Right lobe of liver (tissue), 6 donors: ENCODE data around the gene ESPL1. TPM values are rescaled to one million over a fixed set of nuclear protein-coding genes. Genes with fewer than 3 reads are reported as not detected.

ENCODE experiments used
- ATAC-seq, 4 donors: fragments of 200-7000 bp; cut with Tn5 transposase; one replicate each; pipeline ENCODE4 v1.9.1; 2020; ENCODE audit warnings: mild to moderate bottlenecking in 4 of 4, moderate library complexity in 4 of 4
- DNase-seq, 3 donors: peaks; one replicate each; pipeline ENCODE4 v3.0.0-alpha.2; 2020
- H3K27ac ChIP-seq, 3 donors: fragments of 200-600 bp; one replicate each; pipeline ENCODE4 v1.8.0; 2022
- H3K27me3 ChIP-seq, 2 donors: fragments of 200-600 bp; one replicate each; pipeline ENCODE4 v1.8.0; 2022
- H3K36me3 ChIP-seq, 4 donors: fragments of 200-600 bp; sonication (generic) in 1 of 4; one replicate each; pipeline versions ENCODE4 v1.5.1 to v1.8.0; 2017 to 2022; ENCODE audit warnings: control low read depth in 1 of 4
- H3K4me1 ChIP-seq, 4 donors: fragments of 200-600 bp; sonication (generic) in 1 of 4; one replicate each; pipeline versions ENCODE4 v1.5.1 to v1.8.0; 2017 to 2022; ENCODE audit warnings: control low read depth in 1 of 4
- H3K4me3 ChIP-seq, 3 donors: fragments of 200-600 bp; one replicate each; pipeline ENCODE4 v1.8.0; 2022
- H3K9me3 ChIP-seq, 4 donors: fragments of 200-600 bp; sonication (generic) in 1 of 4; one replicate each; pipeline versions ENCODE4 v1.5.1 to v1.8.0; 2017 to 2022; ENCODE audit warnings: control low read depth in 1 of 4
- POLR2A ChIP-seq: fragments of 450-650 bp; IDR thresholded peaks from one replicate; pipeline ENCODE4 v1.6.1; 2017; ENCODE audit warnings: antibody characterized with exemption, mild to moderate bottlenecking
- WGBS: methylation state at CpG from one replicate; pipeline ENCODE4 v1.1.6; 2018; ENCODE audit warnings: low coverage, low lambda C conversion rate; ENCODE audit not compliant: insufficient coverage; ENCODE audit errors: missing lambda C conversion rate; 5-methylcytosine and 5-hydroxymethylcytosine counted together
- intact Hi-C, 2 donors: fragments of 100-400 bp; cut with DNase I; formaldehyde crosslinking; loops; one replicate each; pipeline versions ENCODE4 v1.11.2 to v1.14.1; 2022
- total RNA-seq, 6 experiments: library from RNA; depleted of rRNA in 2 of 6; stranded (reverse); fragments of >200 nt in 2 of 6; fragmentation: NEBNext Ultra II Directional in 3 of 6; extraction: Animal tissue kit (Norgen Biotek cat#: 25700) in 3 of 6; gene quantifications; one replicate each; pipeline versions ENCODE4 v1.1.0 to v1.2.4, GENCODE V29; 2016 to 2023
- TF ChIP-seq, protein P1 (sequence below), 4 donors: fragments of 200-600 bp in 3 of 4; fragments of 450-650 bp in 1 of 4; IDR thresholded peaks; one replicate each; pipeline versions ENCODE4 v1.5.1 to v1.8.0; 2016 to 2022; ENCODE audit warnings: antibody characterized with exemption in 4 of 4, mild to moderate bottlenecking in 2 of 4
- donor health status: DM: no; HTN: yes; CAD: no.
- donor health status: DM: no; HTN: no; CAD: no.
- donor health status: DM: no; HTN: no; CAD: no.
- donor health status: DM: no; HTN: yes; CAD: no.
- donor health status: DM: no; HTN: yes; CAD: no.

ESPL1 gene
- total RNA-seq, 6 experiments from 2014 or later = 0.04 to 15.0 (median 4.5) TPM

DNA sequence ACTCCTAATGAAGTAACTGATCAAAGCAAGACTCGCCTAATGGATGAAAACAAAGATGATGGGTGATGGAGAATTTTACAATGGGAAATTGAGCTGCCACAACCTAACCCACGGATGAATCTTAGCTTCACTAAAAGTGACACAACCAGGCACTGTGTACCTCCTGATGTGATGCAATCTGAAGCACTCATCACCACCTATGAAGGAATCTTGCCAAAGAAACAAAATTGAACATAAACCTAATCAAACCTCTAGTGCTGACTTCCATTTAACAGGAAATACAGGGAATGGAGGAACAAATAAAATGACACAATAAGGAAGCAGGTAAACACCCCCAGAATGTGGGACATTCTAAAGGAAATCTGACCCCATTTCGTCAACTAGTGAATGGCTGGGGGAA is 22.8 kb upstream of the ESPL1 start:
- no peak for TF ChIP-seq POLR2A
- TF ChIP-seq, protein P1, sequence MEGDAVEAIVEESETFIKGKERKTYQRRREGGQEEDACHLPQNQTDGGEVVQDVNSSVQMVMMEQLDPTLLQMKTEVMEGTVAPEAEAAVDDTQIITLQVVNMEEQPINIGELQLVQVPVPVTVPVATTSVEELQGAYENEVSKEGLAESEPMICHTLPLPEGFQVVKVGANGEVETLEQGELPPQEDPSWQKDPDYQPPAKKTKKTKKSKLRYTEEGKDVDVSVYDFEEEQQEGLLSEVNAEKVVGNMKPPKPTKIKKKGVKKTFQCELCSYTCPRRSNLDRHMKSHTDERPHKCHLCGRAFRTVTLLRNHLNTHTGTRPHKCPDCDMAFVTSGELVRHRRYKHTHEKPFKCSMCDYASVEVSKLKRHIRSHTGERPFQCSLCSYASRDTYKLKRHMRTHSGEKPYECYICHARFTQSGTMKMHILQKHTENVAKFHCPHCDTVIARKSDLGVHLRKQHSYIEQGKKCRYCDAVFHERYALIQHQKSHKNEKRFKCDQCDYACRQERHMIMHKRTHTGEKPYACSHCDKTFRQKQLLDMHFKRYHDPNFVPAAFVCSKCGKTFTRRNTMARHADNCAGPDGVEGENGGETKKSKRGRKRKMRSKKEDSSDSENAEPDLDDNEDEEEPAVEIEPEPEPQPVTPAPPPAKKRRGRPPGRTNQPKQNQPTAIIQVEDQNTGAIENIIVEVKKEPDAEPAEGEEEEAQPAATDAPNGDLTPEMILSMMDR (IDR thresholded peaks at IDR 0.05) = no peak
- Histone ChIP-seq H3K4me3 (no peak overlapping the region), H3K9me3 (no peaks in the 10 kb centered on the region), H3K36me3 (no peaks in the 10 kb centered on the region), H3K4me1 (peaks cover 0 to 6% (median 0%) of the 10 kb centered on the region in 4 donors), H3K27ac (no peak overlapping the region), H3K27me3 (no peaks in the 10 kb centered on the region)
- intact Hi-C loops = no loop called here
- 53% methylated on average over 3 of the region's 3 CpGs for WGBS
- DNase-seq (no peak), ATAC-seq (no peak)

DNA sequence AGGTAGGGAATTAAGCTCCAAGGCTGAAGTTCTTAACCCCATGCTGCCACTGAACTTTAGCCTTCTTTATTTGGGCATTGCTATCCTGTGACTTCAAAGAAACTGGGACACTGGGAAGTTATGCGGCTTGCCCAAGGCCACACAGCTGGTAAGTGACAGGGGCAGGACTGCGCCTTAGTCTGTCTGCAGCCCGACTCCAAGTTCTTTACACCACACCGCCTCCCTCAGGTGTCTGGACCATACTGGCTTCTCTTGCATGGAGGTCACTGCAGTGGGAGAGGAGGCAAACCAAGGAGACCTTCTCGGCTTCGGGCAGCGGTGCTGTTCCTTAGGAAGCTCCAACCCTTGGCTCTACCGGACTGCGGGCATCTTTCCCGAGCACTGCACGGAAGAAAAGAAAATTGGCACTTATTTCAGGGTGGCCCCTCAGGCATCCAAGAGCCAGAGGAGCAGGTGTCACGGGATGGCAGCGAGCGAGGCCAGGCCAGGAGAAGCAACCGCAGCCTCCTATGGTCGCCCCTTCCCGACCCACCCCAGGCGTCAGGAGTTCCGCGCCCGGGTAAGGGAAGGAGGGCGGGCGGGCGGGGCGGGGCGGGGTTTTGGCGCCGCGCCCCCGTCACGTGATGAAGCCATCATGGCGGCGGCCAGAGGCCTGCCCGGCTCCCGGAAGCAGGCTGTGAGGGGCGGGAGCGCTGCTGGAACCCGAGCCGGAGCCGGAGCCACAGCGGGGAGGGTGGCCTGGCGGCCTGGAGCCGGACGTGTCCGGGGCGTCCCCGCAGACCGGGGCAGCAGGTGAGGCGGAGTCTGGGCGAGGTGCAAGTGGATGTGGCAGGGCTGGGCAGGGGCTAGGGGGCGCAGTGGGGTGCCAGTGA is 16.4 kb upstream of the ESPL1 start:
- DNase-seq = peak; percentile 79 to 84 (median 83)
- Histone ChIP-seq H3K9me3 (no peaks in the 10 kb centered on the region), H3K27me3 (no peaks in the 10 kb centered on the region), H3K4me3 (peak overlapping the region; percentile 81 to 92 (median 82)), H3K4me1 (peaks cover 0 to 16% (median 0%) of the 10 kb centered on the region in 4 donors), H3K27ac (peak overlapping the region; percentile 41 to 69 (median 43)), H3K36me3 (peaks cover 0 to 8% (median under 1%) of the 10 kb centered on the region in 4 donors)
- 2% methylated on average over 18 of the region's 51 CpGs for WGBS
- TF ChIP-seq POLR2A = peak; percentile 42
- TF ChIP-seq, protein P1 (IDR thresholded peaks at IDR 0.05) = peak in 3 of 4 donors; percentile 19 to 29 (median 20)
- peak; percentile 91 to 92 (median 91) for ATAC-seq
- intact Hi-C loops = no loop called here

DNA sequence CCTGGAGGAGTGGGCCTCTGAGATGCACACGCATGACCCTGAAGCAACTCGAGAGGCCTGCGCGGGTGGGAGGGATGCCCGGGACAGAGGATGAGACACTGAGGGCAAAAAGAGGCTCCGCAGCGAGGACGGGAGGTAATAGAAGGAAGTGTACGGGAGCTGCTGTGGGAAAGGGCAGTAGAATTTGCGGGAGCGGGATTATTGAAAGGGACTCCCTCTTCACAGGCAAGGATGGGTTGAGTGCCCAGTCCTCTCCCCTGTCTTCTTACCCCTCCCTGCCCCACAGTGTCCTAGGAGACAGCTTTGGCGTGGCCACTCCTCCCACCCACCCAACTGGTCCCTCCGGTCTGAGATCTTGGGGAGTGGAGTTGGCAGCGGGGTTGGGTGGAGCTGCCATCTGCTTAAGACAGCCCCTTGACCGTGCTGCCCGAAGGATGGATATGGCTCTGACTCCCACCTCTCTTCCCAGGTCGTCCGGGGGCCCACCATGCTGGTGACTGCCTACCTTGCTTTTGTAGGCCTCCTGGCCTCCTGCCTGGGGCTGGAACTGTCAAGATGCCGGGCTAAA is 15.7 kb upstream of the ESPL1 start:
- intact Hi-C loops = no loop called here
- WGBS = 0% methylated on average over 11 of the region's 19 CpGs
- peak overlapping the region; percentile 41 to 69 (median 43) for H3K27ac ChIP-seq
- peaks cover 0 to 8% (median under 1%) of the 10 kb centered on the region in 4 donors for H3K36me3 ChIP-seq
- no peaks in the 10 kb centered on the region for H3K27me3 ChIP-seq
- H3K4me3 ChIP-seq = peak overlapping the region; percentile 81 to 92 (median 82)
- DNase-seq (no peak), ATAC-seq (peak in 1 of 4 donors; percentile 1)
- no peaks in the 10 kb centered on the region for H3K9me3 ChIP-seq
- no peak for TF ChIP-seq POLR2A
- TF ChIP-seq, protein P1 (IDR thresholded peaks at IDR 0.05) = peak in 1 of 4 donors; percentile 14
- peaks cover 0 to 16% (median 0%) of the 10 kb centered on the region in 4 donors for H3K4me1 ChIP-seq

DNA sequence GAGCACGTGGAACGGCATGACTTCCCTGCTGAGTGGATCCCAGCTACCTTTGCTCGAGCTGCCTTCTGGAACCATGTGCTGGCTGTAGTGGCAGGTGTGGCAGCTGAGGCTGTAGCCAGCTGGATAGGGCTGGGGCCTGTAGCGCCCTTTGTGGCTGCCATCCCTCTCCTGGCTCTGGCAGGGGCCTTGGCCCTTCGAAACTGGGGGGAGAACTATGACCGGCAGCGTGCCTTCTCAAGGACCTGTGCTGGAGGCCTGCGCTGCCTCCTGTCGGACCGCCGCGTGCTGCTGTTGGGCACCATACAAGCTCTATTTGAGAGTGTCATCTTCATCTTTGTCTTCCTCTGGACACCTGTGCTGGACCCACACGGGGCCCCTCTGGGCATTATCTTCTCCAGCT is 14.8 kb upstream of the ESPL1 start:
- Histone ChIP-seq H3K36me3 (peaks cover 0 to 8% (median under 1%) of the 10 kb centered on the region in 4 donors), H3K9me3 (no peaks in the 10 kb centered on the region), H3K4me1 (peaks cover 0 to 16% (median 0%) of the 10 kb centered on the region in 4 donors), H3K27ac (no peak overlapping the region), H3K4me3 (no peak overlapping the region), H3K27me3 (no peaks in the 10 kb centered on the region)
- WGBS = no CpG with 5 or more reads among the region's 13 CpGs
- DNase-seq (no peak), ATAC-seq (no peak)
- TF ChIP-seq, protein P1 (IDR thresholded peaks at IDR 0.05) = no peak
- no peak for TF ChIP-seq POLR2A
- intact Hi-C loops = no loop called here
